ENCODE results near the gene LYVE1.

GRCh38 chr11:10600570-10601248 lies 32.2 kb upstream of the LYVE1 start:
- TF ChIP-seq REST (IDR thresholded peaks at IDR 0.05; ENCODE audit: insufficient read depth in 1 of 2, low read depth in 2 of 2, low read length in 2 of 2) (no peak), POLR2AphosphoS5 (IDR thresholded peaks at IDR 0.05; ENCODE audit: low read depth, low read length) (no peak), TAF1 (IDR thresholded peaks at IDR 0.05; ENCODE audit: borderline replicate concordance, insufficient read depth, low read length) (no peak)
